ENCODE results near the gene PRDM16. TPM values are rescaled to one million over a fixed set of nuclear protein-coding genes. Genes with fewer than 3 reads are reported as not detected.
A peak's percentile ranks its signal among the peaks of the same experiment; 100 is the strongest.

The PRDM16 gene
- total RNA-seq, 1 experiment from 2014 or later, result 5.3 TPM

DNA sequence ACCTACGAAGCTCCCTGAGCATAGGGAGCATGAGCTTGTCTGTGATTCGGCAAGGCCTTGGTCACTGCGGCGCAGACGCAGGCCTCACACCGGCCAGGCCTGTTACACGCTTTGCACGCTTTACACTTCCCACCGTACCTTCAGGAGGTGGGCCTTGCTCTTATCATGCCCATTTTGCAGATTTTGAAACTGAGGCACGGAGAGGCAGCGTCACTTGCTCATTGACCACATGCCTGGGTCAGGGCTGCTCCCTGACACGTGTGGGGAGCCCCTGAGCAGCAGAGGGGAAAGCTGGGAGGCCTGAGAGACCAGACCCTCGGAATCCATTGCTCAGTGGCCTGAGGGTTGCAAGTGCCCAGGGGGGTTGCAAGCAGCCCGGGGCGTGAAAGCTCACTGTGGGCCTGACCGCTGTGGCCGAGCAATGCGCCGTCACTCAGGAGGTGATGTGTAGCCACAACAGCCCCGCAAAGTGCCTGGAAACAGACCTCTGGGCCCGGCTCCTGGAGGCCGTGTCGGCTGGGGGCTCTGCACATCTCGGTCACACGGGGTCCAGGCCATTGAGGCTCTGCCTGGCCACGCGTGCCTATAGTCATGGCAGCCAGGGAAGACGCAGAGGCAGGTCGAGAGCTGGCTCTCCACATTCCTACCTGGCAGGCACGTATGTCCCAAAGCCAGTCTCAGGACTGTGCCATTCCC is 392.4 kb downstream of the PRDM16 start:
- H3K4me1 Mint-ChIP-seq (ENCODE audit: low read depth, unreplicated experiment), result peaks cover 34% of the 10 kb centered on the region
- H3K27me3 Mint-ChIP-seq (ENCODE audit: insufficient read depth, unreplicated experiment), result no peaks in the 10 kb centered on the region
- POLR2A ChIA-PET, result interaction anchor here (0.6 kb wide), 1 partner anchor 126 kb away, joined by 3 read pairs; no protein-coding TSS in a partner anchor
- Histone ChIP-seq H3K4me3 (ENCODE audit: low read depth, low read length) (no peak overlapping the region), H3K36me3 (ENCODE audit: control insufficient read depth, insufficient read depth, low read length) (peaks cover 1% of the 10 kb centered on the region), H3K9me3 (no peaks in the 10 kb centered on the region), H3K4me1 (peaks cover 53% of the 10 kb centered on the region), H3K27me3 (replicated peaks; ENCODE audit: control insufficient read depth, insufficient read depth, low read length) (no peaks in the 10 kb centered on the region)
- peak overlapping the region; percentile 97 for H3K27ac Mint-ChIP-seq (ENCODE audit: unreplicated experiment)
- peaks cover 42% of the 10 kb centered on the region for H3K36me3 Mint-ChIP-seq (ENCODE audit: insufficient read depth, unreplicated experiment)
- TF ChIP-seq, protein P1, sequence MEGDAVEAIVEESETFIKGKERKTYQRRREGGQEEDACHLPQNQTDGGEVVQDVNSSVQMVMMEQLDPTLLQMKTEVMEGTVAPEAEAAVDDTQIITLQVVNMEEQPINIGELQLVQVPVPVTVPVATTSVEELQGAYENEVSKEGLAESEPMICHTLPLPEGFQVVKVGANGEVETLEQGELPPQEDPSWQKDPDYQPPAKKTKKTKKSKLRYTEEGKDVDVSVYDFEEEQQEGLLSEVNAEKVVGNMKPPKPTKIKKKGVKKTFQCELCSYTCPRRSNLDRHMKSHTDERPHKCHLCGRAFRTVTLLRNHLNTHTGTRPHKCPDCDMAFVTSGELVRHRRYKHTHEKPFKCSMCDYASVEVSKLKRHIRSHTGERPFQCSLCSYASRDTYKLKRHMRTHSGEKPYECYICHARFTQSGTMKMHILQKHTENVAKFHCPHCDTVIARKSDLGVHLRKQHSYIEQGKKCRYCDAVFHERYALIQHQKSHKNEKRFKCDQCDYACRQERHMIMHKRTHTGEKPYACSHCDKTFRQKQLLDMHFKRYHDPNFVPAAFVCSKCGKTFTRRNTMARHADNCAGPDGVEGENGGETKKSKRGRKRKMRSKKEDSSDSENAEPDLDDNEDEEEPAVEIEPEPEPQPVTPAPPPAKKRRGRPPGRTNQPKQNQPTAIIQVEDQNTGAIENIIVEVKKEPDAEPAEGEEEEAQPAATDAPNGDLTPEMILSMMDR (IDR thresholded peaks at IDR 0.05; ENCODE audit: insufficient read depth in 1 of 2, low read depth in 1 of 2, low read length in 1 of 2, severe bottlenecking in 1 of 2, unreplicated experiment in 1 of 2), result no peak
- intact Hi-C loops (cut with micrococcal nuclease; ENCODE audit: unreplicated experiment), result no loop called here
- H3K9me3 Mint-ChIP-seq (ENCODE audit: unreplicated experiment), result no peaks in the 10 kb centered on the region
- CTCF ChIA-PET, result no interaction called here
- H3K4me3 Mint-ChIP-seq (ENCODE audit: unreplicated experiment), result no peak overlapping the region
- peak in 1 of 2 experiments; percentile 21 for DNase-seq
- no TSS peak for BruUV-seq (replicated peaks)

DNA sequence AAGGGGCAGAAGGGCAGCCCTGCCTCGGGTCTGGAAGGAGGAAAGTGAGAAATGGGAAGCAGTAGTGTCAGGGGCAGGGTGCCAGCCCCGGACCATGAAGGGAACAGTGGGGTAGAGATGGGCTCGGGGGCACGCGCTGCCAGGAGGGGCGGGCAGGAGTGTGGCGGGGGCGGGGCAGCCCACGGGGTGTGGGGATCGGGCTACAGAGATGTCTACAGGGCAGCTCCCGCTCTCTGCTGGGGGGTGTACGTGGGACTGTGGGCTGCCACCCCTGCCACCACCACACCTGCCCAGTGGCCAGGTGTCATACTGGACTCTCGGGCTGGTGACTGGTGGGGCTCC is 392.9 kb downstream of the PRDM16 start:
- Histone ChIP-seq H3K4me3 (ENCODE audit: low read depth, low read length) (no peak overlapping the region), H3K27me3 (replicated peaks; ENCODE audit: control insufficient read depth, insufficient read depth, low read length) (no peaks in the 10 kb centered on the region), H3K36me3 (ENCODE audit: control insufficient read depth, insufficient read depth, low read length) (peaks cover 1% of the 10 kb centered on the region), H3K9me3 (no peaks in the 10 kb centered on the region), H3K4me1 (peaks cover 48% of the 10 kb centered on the region)
- H3K36me3 Mint-ChIP-seq (ENCODE audit: insufficient read depth, unreplicated experiment), result peaks cover 44% of the 10 kb centered on the region
- intact Hi-C loops (cut with micrococcal nuclease; ENCODE audit: unreplicated experiment), result no loop called here
- H3K4me1 Mint-ChIP-seq (ENCODE audit: low read depth, unreplicated experiment), result peaks cover 34% of the 10 kb centered on the region
- H3K27me3 Mint-ChIP-seq (ENCODE audit: insufficient read depth, unreplicated experiment), result no peaks in the 10 kb centered on the region
- DNase-seq, result no peak
- H3K9me3 Mint-ChIP-seq (ENCODE audit: unreplicated experiment), result no peaks in the 10 kb centered on the region
- POLR2A ChIA-PET, result no interaction called here
- H3K4me3 Mint-ChIP-seq (ENCODE audit: unreplicated experiment), result no peak overlapping the region
- CTCF ChIA-PET, result no interaction called here
- H3K27ac Mint-ChIP-seq (ENCODE audit: unreplicated experiment), result no peak overlapping the region
- BruUV-seq (replicated peaks), result no TSS peak
- TF ChIP-seq, protein P1 (IDR thresholded peaks at IDR 0.05; ENCODE audit: insufficient read depth in 1 of 2, low read depth in 1 of 2, low read length in 1 of 2, severe bottlenecking in 1 of 2, unreplicated experiment in 1 of 2), result no peak

DNA sequence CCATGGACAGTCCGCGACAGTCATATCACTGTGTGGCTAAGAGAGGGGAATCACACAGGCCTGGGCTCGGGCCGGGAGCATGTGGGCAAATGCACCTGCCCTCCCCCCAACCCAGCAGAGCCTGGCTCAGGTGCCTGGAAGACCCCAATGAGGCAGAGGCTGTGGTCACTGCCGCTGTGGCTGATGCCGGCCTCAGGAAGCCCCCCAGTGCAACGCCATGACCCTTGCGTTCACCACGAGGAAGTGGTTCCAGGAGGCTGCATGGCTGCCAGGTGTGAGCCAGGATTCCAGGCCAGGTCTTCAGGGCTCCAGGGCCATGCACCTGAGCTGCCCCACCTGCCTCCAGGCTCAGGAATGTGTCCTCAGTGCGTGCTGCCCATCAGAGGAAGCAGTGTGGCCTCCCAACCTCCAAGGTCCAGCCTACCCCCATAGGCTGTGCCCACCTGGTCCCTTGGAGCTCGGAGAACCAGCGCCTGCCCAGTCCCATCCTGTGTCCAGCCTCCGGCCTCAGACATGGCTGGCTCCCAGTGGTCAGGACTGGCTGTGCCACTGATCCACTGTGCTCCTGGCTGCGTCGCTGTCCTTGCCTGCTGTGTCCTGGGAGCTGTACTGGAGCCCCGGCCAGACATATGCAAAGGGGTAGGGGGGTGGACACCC is 393.5 kb downstream of the PRDM16 start:
- no peaks in the 10 kb centered on the region for H3K27me3 ChIP-seq (replicated peaks; ENCODE audit: control insufficient read depth, insufficient read depth, low read length)
- no TSS peak for BruUV-seq (replicated peaks)
- peaks cover 28% of the 10 kb centered on the region for H3K4me1 Mint-ChIP-seq (ENCODE audit: low read depth, unreplicated experiment)
- peaks cover 1% of the 10 kb centered on the region for H3K36me3 ChIP-seq (ENCODE audit: control insufficient read depth, insufficient read depth, low read length)
- H3K4me3 Mint-ChIP-seq (ENCODE audit: unreplicated experiment), result no peak overlapping the region
- ChIA-PET POLR2A (no interaction called here), CTCF (interaction anchor here (0.8 to 1.5 kb wide), 2 partner anchors 9 kb away, joined by 4 to 5 read pairs; no protein-coding TSS in a partner anchor)
- H3K9me3 Mint-ChIP-seq (ENCODE audit: unreplicated experiment), result no peaks in the 10 kb centered on the region
- peaks cover 44% of the 10 kb centered on the region for H3K36me3 Mint-ChIP-seq (ENCODE audit: insufficient read depth, unreplicated experiment)
- no peaks in the 10 kb centered on the region for H3K9me3 ChIP-seq
- no peak overlapping the region for H3K27ac Mint-ChIP-seq (ENCODE audit: unreplicated experiment)
- TF ChIP-seq, protein P1 (IDR thresholded peaks at IDR 0.05; ENCODE audit: insufficient read depth in 1 of 2, low read depth in 1 of 2, low read length in 1 of 2, severe bottlenecking in 1 of 2, unreplicated experiment in 1 of 2), result no peak
- H3K4me1 ChIP-seq, result peaks cover 42% of the 10 kb centered on the region
- peak in 1 of 2 experiments; percentile 30 for DNase-seq
- intact Hi-C loops (cut with micrococcal nuclease; ENCODE audit: unreplicated experiment), result no loop called here
- no peak overlapping the region for H3K4me3 ChIP-seq (ENCODE audit: low read depth, low read length)
- H3K27me3 Mint-ChIP-seq (ENCODE audit: insufficient read depth, unreplicated experiment), result no peaks in the 10 kb centered on the region
